Thyroid gland (tissue), 4 donors: ENCODE measurements around the gene HS6ST1. TPM values are rescaled to one million over a fixed set of nuclear protein-coding genes. Genes with fewer than 3 reads are reported as not detected.

ENCODE experiments used
- DNase-seq, 2 donors: peaks; one replicate each; pipeline ENCODE4 v3.0.0-alpha.2; 2019
- H3K27ac ChIP-seq, 3 donors: fragments of 200-600 bp; sonication (generic); 1 replicate in 2 of 3; 2 replicates in 1 of 3; pipeline ENCODE4 v1.5.1; 2016 to 2019; ENCODE audit warnings: mild to moderate bottlenecking in 1 of 3, moderate library complexity in 1 of 3
- H3K27me3 ChIP-seq: fragments of 200-600 bp; sonication (generic); one replicate; pipeline ENCODE4 v1.5.1; 2019
- H3K36me3 ChIP-seq, 2 donors: fragments of 200-600 bp; sonication (generic); one replicate each; pipeline ENCODE4 v1.5.1; 2016 to 2019
- H3K4me1 ChIP-seq, 2 donors: fragments of 200-600 bp; sonication (generic); one replicate each; pipeline ENCODE4 v1.5.1; 2017 to 2019
- H3K4me3 ChIP-seq, 3 donors: fragments of 200-600 bp; sonication (generic); replicated peaks in 1 of 3; 1 replicate in 2 of 3; 2 replicates in 1 of 3; pipeline ENCODE4 v1.5.1; 2016; ENCODE audit warnings: mild to moderate bottlenecking in 1 of 3
- H3K9me3 ChIP-seq: fragments of 200-600 bp; sonication (generic); one replicate; pipeline ENCODE4 v1.5.1; 2017
- CTCF ChIP-seq, 6 experiments: fragments of 200-600 bp in 3 of 6; fragments of 450-650 bp in 3 of 6; sonication (generic) in 3 of 6; IDR thresholded peaks; one replicate each; pipeline ENCODE4 v1.5.1; 2016 to 2019; ENCODE audit warnings: antibody characterized with exemption in 6 of 6, mild to moderate bottlenecking in 2 of 6, inconsistent platforms in 1 of 6, moderate library complexity in 1 of 6
- POLR2A ChIP-seq, 2 donors: fragments of 450-650 bp; IDR thresholded peaks; one replicate each; pipeline ENCODE4 v1.6.1; 2017; ENCODE audit warnings: antibody characterized with exemption in 2 of 2, mild to moderate bottlenecking in 2 of 2, moderate library complexity in 1 of 2
- WGBS, 2 donors: methylation state at CpG; one replicate each; pipeline ENCODE4 v1.1.5; 2017; 5-methylcytosine and 5-hydroxymethylcytosine counted together
- intact Hi-C: fragments of 100-400 bp; cut with DNase I; formaldehyde crosslinking; loops from one replicate; pipeline ENCODE4 v1.15.1; 2023
- total RNA-seq, 4 donors: library from RNA; depleted of rRNA; stranded (reverse); fragments of >200 nt; gene quantifications; one replicate each; pipeline ENCODE4 v1.2.3, GENCODE V29; 2016

Gene HS6ST1
- total RNA-seq, 4 donors from 2014 or later: 27.1 to 35.6 (median 32.5) TPM

GRCh38 chr2:128264881-128265607 is 53.6 kb downstream of the HS6ST1 start:
- Histone ChIP-seq H3K9me3 (no peaks in the 10 kb centered on the region), H3K27ac (no peak overlapping the region), H3K4me3 (no peak overlapping the region), H3K27me3 (no peaks in the 10 kb centered on the region), H3K36me3 (no peaks in the 10 kb centered on the region), H3K4me1 (peaks cover 0 to 4% of the 10 kb centered on the region in 2 donors)
- no peak for DNase-seq
- no peak for TF ChIP-seq CTCF (IDR thresholded peaks at IDR 0.05)
- no peak for TF ChIP-seq POLR2A (IDR thresholded peaks at IDR 0.05)
- intact Hi-C loops: no loop called here
- WGBS, 2 donors: 84 to 92% methylated on average over 12 of the region's 12 CpGs

GRCh38 chr2:128263902-128264331 is 54.8 kb downstream of the HS6ST1 start:
- Histone ChIP-seq H3K27ac (no peak overlapping the region), H3K4me1 (peaks cover 0 to 4% of the 10 kb centered on the region in 2 donors), H3K4me3 (no peak overlapping the region), H3K27me3 (no peaks in the 10 kb centered on the region), H3K36me3 (no peaks in the 10 kb centered on the region), H3K9me3 (no peaks in the 10 kb centered on the region)
- intact Hi-C loops: no loop called here
- DNase-seq: no peak
- 94 to 97% methylated on average over 8 to 9 of the region's 9 CpGs for WGBS, 2 donors
- TF ChIP-seq CTCF (IDR thresholded peaks at IDR 0.05) (no peak), POLR2A (IDR thresholded peaks at IDR 0.05) (no peak)

- no peak overlapping the region for H3K4me3 ChIP-seq
- TF ChIP-seq POLR2A (IDR thresholded peaks at IDR 0.05) (no peak), CTCF (IDR thresholded peaks at IDR 0.05) (no peak)
- H3K9me3 ChIP-seq: no peaks in the 10 kb centered on the region
- 92% methylated on average over 17 to 19 of the region's 20 CpGs for WGBS, 2 donors
- no peak overlapping the region for H3K27ac ChIP-seq
- intact Hi-C loops: no loop called here
- DNase-seq: no peak
- no peaks in the 10 kb centered on the region for H3K27me3 ChIP-seq
- peaks cover 0 to 4% of the 10 kb centered on the region in 2 donors for H3K4me1 ChIP-seq
- H3K36me3 ChIP-seq: no peaks in the 10 kb centered on the region
Measured at GRCh38 chr2:128262315-128263253, 56.1 kb downstream of the HS6ST1 start.

- intact Hi-C loops: no loop called here
- Histone ChIP-seq H3K36me3 (no peaks in the 10 kb centered on the region), H3K4me3 (no peak overlapping the region), H3K27me3 (no peaks in the 10 kb centered on the region), H3K4me1 (peaks cover 0 to 4% of the 10 kb centered on the region in 2 donors), H3K9me3 (no peaks in the 10 kb centered on the region), H3K27ac (no peak overlapping the region)
- DNase-seq: no peak
- WGBS, 2 donors: 81 to 82% methylated on average over 24 to 25 of the region's 26 CpGs
- TF ChIP-seq CTCF (IDR thresholded peaks at IDR 0.05) (no peak), POLR2A (IDR thresholded peaks at IDR 0.05) (no peak)
Measured at GRCh38 chr2:128261245-128262128, 57.2 kb downstream of the HS6ST1 start.
